Keratinocyte (primary cell): Measurements from ENCODE around the gene DCT. TPM values are rescaled to one million over a fixed set of nuclear protein-coding genes. Genes with fewer than 3 reads are reported as not detected.

Source experiments
- DNase-seq: peaks from one replicate; pipeline ENCODE4 v3.0.0-alpha.2; 2011; ENCODE audit warnings: low read depth, missing footprints, low spot score
- FAIRE-seq: peaks from 2 replicates; lab custom pipeline; 2011; peaks lifted over from hg19 to GRCh38; lab: Jason Lieb, UNC
- H2AFZ ChIP-seq: 2 replicates; pipeline ENCODE4 v1.6.0; 2012; ENCODE audit warnings: low read length, control low read depth, inconsistent platforms; ENCODE audit not compliant: control insufficient read depth
- H3K27ac ChIP-seq: 2 replicates; pipeline ENCODE4 v1.5.1; 2011; ENCODE audit warnings: low read length; ENCODE audit not compliant: control insufficient read depth, insufficient read depth
- H3K27me3 ChIP-seq: 3 replicates; pipeline ENCODE4 v1.6.0; 2011; ENCODE audit warnings: low read length; ENCODE audit not compliant: control insufficient read depth, insufficient read depth; ENCODE audit errors: extremely low read depth
- H3K36me3 ChIP-seq, 2 experiments: 2 replicates in 1 of 2; 3 replicates in 1 of 2; pipeline ENCODE4 v1.5.1; 2011; ENCODE audit warnings: low read length in 2 of 2, mild to moderate bottlenecking in 1 of 2; ENCODE audit not compliant: control insufficient read depth in 2 of 2, insufficient read depth in 2 of 2; ENCODE audit errors: extremely low read depth in 1 of 2
- H3K4me1 ChIP-seq: 3 replicates; pipeline ENCODE4 v1.5.1; 2011; ENCODE audit warnings: low read length; ENCODE audit not compliant: control insufficient read depth, insufficient read depth; ENCODE audit errors: extremely low read depth
- H3K4me2 ChIP-seq: 3 replicates; pipeline ENCODE4 v1.6.0; 2011; ENCODE audit warnings: low read depth, low read length; ENCODE audit not compliant: control insufficient read depth, insufficient read depth; ENCODE audit errors: extremely low read depth
- H3K4me3 ChIP-seq, 3 experiments: fragments of 200-600 bp in 1 of 3; sonication (generic) in 1 of 3; 2 replicates in 2 of 3; 3 replicates in 1 of 3; pipeline ENCODE4 v1.5.1; 2011 to 2016; ENCODE audit warnings: low read length in 3 of 3, mild to moderate bottlenecking in 3 of 3, control low read depth in 2 of 3, inconsistent platforms in 1 of 3, low read depth in 1 of 3, mixed read lengths in 1 of 3, mixed run types in 1 of 3, moderate library complexity in 1 of 3; ENCODE audit not compliant: control insufficient read depth in 2 of 3, insufficient read depth in 2 of 3; ENCODE audit errors: extremely low read depth in 1 of 3
- H3K79me2 ChIP-seq: 2 replicates; pipeline ENCODE4 v1.6.0; 2012; ENCODE audit warnings: low read length; ENCODE audit not compliant: control insufficient read depth, insufficient read depth
- H3K9ac ChIP-seq: 3 replicates; pipeline ENCODE4 v1.6.0; 2011; ENCODE audit warnings: low read length; ENCODE audit not compliant: control insufficient read depth, insufficient read depth; ENCODE audit errors: extremely low read depth
- H3K9me1 ChIP-seq: 3 replicates; pipeline ENCODE4 v1.6.0; 2011; ENCODE audit warnings: low read length; ENCODE audit not compliant: control insufficient read depth, insufficient read depth; ENCODE audit errors: extremely low read depth
- H3K9me3 ChIP-seq: 2 replicates; pipeline ENCODE4 v1.5.1; 2012; ENCODE audit warnings: low read depth, low read length; ENCODE audit not compliant: control insufficient read depth
- H4K20me1 ChIP-seq: 3 replicates; pipeline ENCODE4 v1.6.0; 2011; ENCODE audit warnings: low read length; ENCODE audit not compliant: control insufficient read depth, insufficient read depth; ENCODE audit errors: extremely low read depth
- CTCF ChIP-seq, 3 experiments: IDR thresholded peaks in 1 of 3; conservative IDR thresholded peaks in 1 of 3; optimal IDR thresholded peaks in 1 of 3; 2 replicates in 2 of 3; 3 replicates in 1 of 3; pipeline versions ENCODE3 to v1.5.1; 2011; ENCODE audit warnings: low read length in 3 of 3, mild to moderate bottlenecking in 3 of 3, moderate library complexity in 2 of 3, control low read depth in 1 of 3, inconsistent platforms in 1 of 3; ENCODE audit not compliant: insufficient read depth in 2 of 3; ENCODE audit errors: extremely low read depth in 1 of 3
- EZH2 ChIP-seq: IDR thresholded peaks from one replicate; pipeline ENCODE4 v1.6.1; 2012; ENCODE audit warnings: inconsistent platforms, mild to moderate bottlenecking, low read length, moderate library complexity
- dilution Hi-C: fragments of 300-500 bp; cut with MboI; formaldehyde crosslinking; loops from one replicate; pipeline ENCODE4 v1.7.0; 2020; ENCODE audit warnings: low sequenced_read_pairs; ENCODE audit not compliant: extremely low pct_ligation_motif_present
- polyA plus RNA-seq, 5 experiments: library from polyadenylated mRNA; depleted of rRNA in 3 of 5; stranded (reverse) in 3 of 5; stranded (forward) in 1 of 5; unstranded in 1 of 5; fragments of >200 nt; gene quantifications; 1 replicate in 1 of 5; 2 replicates in 3 of 5; 3 replicates in 1 of 5; pipeline versions ENCODE4 v1.2.1 to v1.2.3, GENCODE V29; 2011 to 2012; ENCODE audit warnings: missing spikeins in 2 of 5, low read depth in 1 of 5, low replicate concordance in 1 of 5

DCT gene
- polyA plus RNA-seq, 1 donor (not counting 4 experiments of a cell fraction or from before 2014, with no cell fraction given), result 0.04 TPM

GRCh38 chr13:94394723-94395122 is 84.8 kb downstream of the DCT start:
- Histone ChIP-seq H3K36me3 (no peaks in the 10 kb centered on the region), H3K27me3 (no peaks in the 10 kb centered on the region), H3K27ac (no peak overlapping the region), H3K9ac (no peak overlapping the region), H3K4me2 (no peak overlapping the region), H3K9me3 (no peaks in the 10 kb centered on the region), H2AFZ (no peak overlapping the region), H4K20me1 (no peaks in the 10 kb centered on the region), H3K79me2 (no peaks in the 10 kb centered on the region), H3K9me1 (no peaks in the 10 kb centered on the region), H3K4me1 (no peaks in the 10 kb centered on the region), H3K4me3 (no peak overlapping the region)
- no peak for DNase-seq
- TF ChIP-seq CTCF (optimal IDR thresholded peaks at IDR 0.05 in 1 of 3, IDR thresholded peaks at IDR 0.05 in 1 of 3, conservative IDR thresholded peaks at IDR 0.05 in 1 of 3; ENCODE audit: extremely low read depth in 1 of 3, insufficient read depth in 2 of 3, low read length in 3 of 3) (no peak), EZH2 (no peak)
- dilution Hi-C loops, result no loop called here
- no peak for FAIRE-seq

DNA sequence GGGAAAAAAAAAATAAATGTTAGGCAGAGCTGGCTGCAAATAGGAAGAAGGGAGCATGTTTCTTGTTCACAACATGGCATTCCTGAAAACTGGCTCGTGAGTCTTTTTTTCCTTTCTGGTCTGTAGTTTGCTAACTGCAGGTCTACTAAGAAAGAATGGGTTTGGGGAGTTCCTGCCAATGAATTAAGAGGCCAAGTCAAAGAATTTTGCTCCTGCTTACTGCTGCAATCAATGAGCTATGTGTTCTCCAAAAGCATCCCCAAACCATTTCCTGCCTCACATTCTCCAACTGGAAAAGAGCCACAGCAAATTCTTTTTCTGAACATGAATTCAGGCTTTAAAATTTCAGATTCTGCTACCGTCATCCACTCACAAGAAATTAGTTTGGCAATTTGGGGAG is 88.6 kb downstream of the DCT start:
- Histone ChIP-seq H3K4me1 (no peaks in the 10 kb centered on the region), H3K79me2 (no peaks in the 10 kb centered on the region), H4K20me1 (no peaks in the 10 kb centered on the region), H3K9me3 (no peaks in the 10 kb centered on the region), H3K4me3 (no peak overlapping the region), H2AFZ (no peak overlapping the region), H3K27me3 (no peaks in the 10 kb centered on the region), H3K4me2 (no peak overlapping the region), H3K27ac (no peak overlapping the region), H3K36me3 (no peaks in the 10 kb centered on the region), H3K9ac (no peak overlapping the region), H3K9me1 (no peaks in the 10 kb centered on the region)
- dilution Hi-C loops, result no loop called here
- no peak for DNase-seq
- FAIRE-seq, result no peak
- no peak for TF ChIP-seq EZH2
- TF ChIP-seq CTCF (optimal IDR thresholded peaks at IDR 0.05 in 1 of 3, IDR thresholded peaks at IDR 0.05 in 1 of 3, conservative IDR thresholded peaks at IDR 0.05 in 1 of 3; ENCODE audit: extremely low read depth in 1 of 3, insufficient read depth in 2 of 3, low read length in 3 of 3), result no peak
